Measurements from ENCODE around the gene AURKAIP1.

AURKAIP1 gene

GRCh38 chr1:1331068-1331965 lies 43.7 kb downstream of the AURKAIP1 start, which contains the start of gene TAS1R3:
TSS of gene TAS1R3 (plus strand) at chr1:1331280. CDS start at chr1:1331346, 66 bp downstream.
- no peak for DNase-seq (ENCODE audit: low spot score)

DNA sequence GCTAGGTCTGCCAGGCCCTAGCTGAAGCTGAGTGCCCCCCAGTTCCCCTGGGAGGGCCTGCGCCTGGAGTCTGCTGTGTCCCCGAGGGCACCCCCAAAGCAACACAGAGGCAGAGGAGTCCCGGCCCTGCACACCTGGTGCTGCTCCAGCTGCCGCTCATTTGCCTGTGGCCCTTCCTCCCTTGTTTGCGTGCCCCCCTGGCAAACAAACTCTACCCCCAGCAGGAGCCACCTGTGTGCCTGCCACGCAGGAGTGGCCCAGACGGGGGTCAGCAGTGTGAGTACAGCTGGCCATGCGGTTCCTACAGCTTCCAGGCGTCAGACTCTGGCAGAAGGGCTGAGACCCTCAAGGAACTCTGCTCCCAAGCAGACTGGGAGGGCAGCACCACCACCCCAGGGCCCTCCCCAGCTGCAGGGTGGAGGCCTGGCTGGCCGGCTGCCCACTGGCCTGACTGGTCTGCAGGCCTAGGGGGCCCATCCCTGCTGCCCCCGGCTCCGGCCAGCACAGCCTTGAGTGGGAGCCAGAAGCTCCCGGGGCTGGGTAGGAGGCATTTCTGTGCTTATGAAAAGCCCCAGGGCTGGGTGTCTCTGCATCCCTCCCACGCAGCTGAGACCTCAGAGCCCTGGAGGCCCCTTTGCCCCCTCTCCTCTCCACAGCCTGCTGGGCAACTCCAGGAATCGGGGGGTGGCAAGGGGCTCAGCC lies 44.5 kb downstream of the AURKAIP1 start:
- DNase-seq (ENCODE audit: low spot score) = no peak

DNA sequence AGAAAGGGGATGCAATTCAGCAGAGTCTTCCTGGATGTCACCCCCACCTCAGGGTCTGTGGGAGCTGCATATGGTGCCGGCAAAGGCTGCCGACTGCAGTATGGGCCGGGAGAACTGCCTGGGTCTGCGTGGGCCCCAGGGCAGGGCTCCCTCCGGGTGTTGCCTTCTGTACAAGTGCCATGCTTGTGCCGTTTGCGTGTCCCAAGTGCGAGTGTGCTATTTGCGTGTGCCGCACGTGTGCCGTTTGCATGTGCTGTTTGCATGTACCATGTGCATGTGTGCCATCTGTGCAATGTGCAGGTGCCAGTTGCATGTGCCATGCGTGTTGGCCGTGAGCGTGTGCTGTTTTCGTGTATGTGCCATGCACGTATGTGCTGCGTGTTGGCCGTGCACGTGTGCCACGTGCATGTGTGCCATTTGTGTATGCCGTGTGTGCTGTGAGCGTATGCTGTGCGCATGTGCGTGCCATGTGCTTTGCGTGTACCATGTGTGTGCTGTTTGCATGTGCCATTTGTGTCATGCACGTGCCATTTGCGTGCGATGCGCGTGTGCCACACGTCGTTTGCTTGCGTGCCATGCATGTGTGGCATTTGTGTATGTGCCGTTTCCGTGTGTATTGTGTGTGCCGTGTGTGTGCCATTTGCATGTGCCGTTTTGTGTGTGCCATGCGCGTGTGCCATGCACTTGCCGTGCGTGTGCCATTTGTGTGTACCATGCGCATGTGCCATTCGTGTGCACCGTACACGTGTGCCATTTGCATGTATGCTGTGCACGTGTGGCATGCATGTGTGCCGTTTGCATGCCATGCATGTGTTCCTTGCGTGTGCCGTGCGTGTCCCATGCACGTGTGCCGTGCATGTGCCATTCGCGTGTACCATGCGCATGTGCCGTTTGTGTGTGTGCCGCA lies 45.5 kb downstream of the AURKAIP1 start:
- no peak for DNase-seq (ENCODE audit: low spot score)

GRCh38 chr1:1328254-1328653 lies 46.8 kb downstream of the AURKAIP1 start:
- DNase-seq (ENCODE audit: low spot score) = no peak

DNA sequence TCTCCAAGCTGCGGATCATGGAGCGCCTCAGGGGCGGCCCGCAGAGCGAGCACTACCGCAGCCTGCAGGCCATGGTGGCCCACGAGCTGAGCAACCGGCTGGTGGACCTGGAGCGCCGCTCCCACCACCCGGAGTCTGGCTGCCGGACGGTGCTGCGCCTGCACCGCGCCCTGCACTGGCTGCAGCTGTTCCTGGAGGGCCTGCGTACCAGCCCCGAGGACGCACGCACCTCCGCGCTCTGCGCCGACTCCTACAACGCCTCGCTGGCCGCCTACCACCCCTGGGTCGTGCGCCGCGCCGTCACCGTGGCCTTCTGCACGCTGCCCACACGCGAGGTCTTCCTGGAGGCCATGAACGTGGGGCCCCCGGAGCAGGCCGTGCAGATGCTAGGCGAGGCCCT lies 47.7 kb downstream of the AURKAIP1 start:
- no peak for DNase-seq (ENCODE audit: low spot score)

DNA sequence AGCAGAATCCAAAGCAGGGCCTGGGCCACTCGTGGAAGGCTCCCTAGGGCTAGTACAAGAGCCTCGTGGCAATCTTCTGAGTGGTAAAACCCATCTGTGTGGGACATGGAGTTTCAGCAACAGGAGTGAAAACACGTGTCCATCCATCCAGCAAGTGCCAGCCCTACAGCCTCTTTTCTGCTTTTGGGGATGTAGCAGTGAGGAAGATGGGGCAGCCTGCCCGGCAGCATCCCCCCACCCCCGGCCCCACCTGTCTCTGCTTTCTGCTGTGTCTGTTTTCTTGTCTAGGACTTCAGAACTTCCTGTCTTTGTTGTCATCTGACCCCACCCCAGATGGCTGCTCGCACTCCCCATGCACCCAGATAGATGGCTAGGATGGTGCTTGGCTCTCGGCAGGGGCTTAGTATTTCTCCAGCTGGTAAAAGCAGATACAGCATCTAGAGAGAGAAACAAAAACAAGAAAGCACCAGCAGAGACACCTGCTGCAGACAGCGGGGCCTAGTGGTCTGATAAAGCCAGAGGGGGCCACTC lies 48.9 kb downstream of the AURKAIP1 start:
- no peak for DNase-seq (ENCODE audit: low spot score)

GRCh38 chr1:1325288-1326074 lies 49.5 kb downstream of the AURKAIP1 start:
- no peak for DNase-seq (ENCODE audit: low spot score)

- DNase-seq (ENCODE audit: low spot score) = peak; percentile 97
These were observed 50.3 kb downstream of the AURKAIP1 start, which contains the start of the genes CPTP and INTS11 for GRCh38 chr1:1324524-1325287. TSS of gene CPTP (plus strand) at chr1:1324802. CDS start at chr1:1326911, 2,109 bp downstream. TSS of gene INTS11 (minus strand) at chr1:1324660. CDS start at chr1:1324608, 52 bp downstream.

DNA sequence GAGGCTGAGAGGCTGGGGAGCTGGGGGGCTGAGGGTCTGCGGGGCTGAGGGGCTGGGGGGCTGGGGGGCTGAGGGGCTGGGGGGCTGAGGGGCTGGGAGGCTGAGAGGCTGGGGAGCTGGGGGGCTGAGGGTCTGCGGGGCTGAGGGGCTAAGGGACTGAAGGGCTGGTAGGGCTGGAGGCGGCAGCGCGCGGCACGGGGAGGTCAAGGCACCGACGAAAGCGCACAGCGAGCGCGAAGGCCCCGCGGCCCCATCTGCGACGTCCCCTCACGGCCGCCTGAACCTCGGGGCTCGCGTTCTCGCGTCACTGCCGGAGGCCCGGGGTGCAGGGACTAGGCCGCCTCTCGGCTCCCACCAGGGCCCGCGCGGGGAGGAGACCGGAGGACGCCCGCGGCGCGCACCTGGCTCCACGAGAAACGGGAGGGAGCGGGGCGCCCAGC lies 50.9 kb downstream of the AURKAIP1 start:
- DNase-seq (ENCODE audit: low spot score) = no peak
